Panc1 (cell line): ENCODE measurements around the gene PRKD1. TPM values are rescaled to one million over a fixed set of nuclear protein-coding genes. Genes with fewer than 3 reads are reported as not detected.

Experiments
- ATAC-seq: fragments of 200-7000 bp; cut with Tn5 transposase; 2 replicates; pipeline ENCODE4 v1.9.1; 2020; ENCODE audit warnings: mild to moderate bottlenecking, moderate library complexity
- BruUV-seq: library from RNA; stranded (reverse); fragments of 400-500 nt; replicated peaks from 2 replicates; lab custom pipeline; 2021; lab: Mats Ljungman, UMichigan
- CTCF ChIA-PET: fragments of 300-600 bp; sonication (Branson Sonifier 250); formaldehyde crosslinking; loops from one replicate; lab custom pipeline; 2022; ENCODE audit warnings: antibody characterized with exemption; lab: Charles Lee
- POLR2A ChIA-PET: fragments of 300-600 bp; sonication (Branson Sonifier 250); formaldehyde crosslinking; loops from one replicate; lab custom pipeline; 2022; ENCODE audit warnings: antibody characterized with exemption; lab: Charles Lee
- DNase-seq: peaks from one replicate; pipeline ENCODE4 v3.0.0-alpha.2; 2010; ENCODE audit warnings: low read depth, low spot score
- H3K27ac ChIP-seq: 2 replicates; pipeline ENCODE4 v1.5.1; 2011; ENCODE audit warnings: mild to moderate bottlenecking, low read length, inconsistent platforms
- H3K27me3 ChIP-seq: fragments of 200-500 bp; sonication (Bioruptor generic); 2 replicates; pipeline ENCODE4 v1.6.0; 2014; ENCODE audit warnings: low read length, inconsistent platforms; ENCODE audit not compliant: control insufficient read depth, insufficient read depth
- H3K36me3 ChIP-seq: fragments of 200-500 bp; sonication (Bioruptor generic); 2 replicates; pipeline ENCODE4 v1.5.1; 2014; ENCODE audit warnings: inconsistent platforms, mild to moderate bottlenecking, low read length, moderate library complexity; ENCODE audit not compliant: control insufficient read depth, insufficient read depth
- H3K4me1 ChIP-seq: 2 replicates; pipeline ENCODE4 v1.5.1; 2011; ENCODE audit warnings: inconsistent platforms, mild to moderate bottlenecking, low read length, moderate library complexity; ENCODE audit not compliant: control insufficient read depth, insufficient read depth
- H3K4me3 ChIP-seq, 2 experiments: 2 replicates each; pipeline ENCODE4 v1.5.1; 2011 to 2012; ENCODE audit warnings: low read depth in 2 of 2, low read length in 2 of 2, mild to moderate bottlenecking in 2 of 2, inconsistent platforms in 1 of 2, moderate library complexity in 1 of 2
- H3K9me3 ChIP-seq: fragments of 200-500 bp; sonication (Bioruptor generic); 2 replicates; pipeline ENCODE4 v1.5.1; 2014; ENCODE audit warnings: low read depth, mild to moderate bottlenecking, inconsistent platforms, low read length, moderate library complexity; ENCODE audit not compliant: control insufficient read depth, insufficient read depth
- POLR2AphosphoS5 ChIP-seq: IDR thresholded peaks from 2 replicates; pipeline ENCODE4 v1.6.1; 2012; ENCODE audit warnings: mild to moderate bottlenecking, low read depth, low read length, moderate library complexity
- SIN3A ChIP-seq: IDR thresholded peaks from 2 replicates; pipeline ENCODE4 v1.6.1; 2012; ENCODE audit warnings: low read depth, mild to moderate bottlenecking, low read length, moderate library complexity, borderline replicate concordance; ENCODE audit not compliant: insufficient read depth
- TCF7L2 ChIP-seq: IDR thresholded peaks from 2 replicates; pipeline ENCODE4 v1.6.1; 2011; ENCODE audit warnings: mild to moderate bottlenecking, low read depth, low read length, inconsistent platforms
- in situ Hi-C: cut with HindIII; loops from 2 replicates; pipeline ENCODE4 v1.10.0; 2016; ENCODE audit warnings: low sequenced_read_pairs, low pct_unique_long_range_greater_than_20kb
- intact Hi-C: fragments of 100-400 bp; cut with micrococcal nuclease; formaldehyde crosslinking; loops from one replicate; pipeline ENCODE4 v1.10.0; 2022; ENCODE audit not compliant: unreplicated experiment
- total RNA-seq: library from RNA; stranded (reverse); gene quantifications from one replicate; pipeline ENCODE4 v1.2.1, GENCODE V29; 2021; ENCODE audit not compliant: unreplicated experiment
- TF ChIP-seq, protein P1 (sequence below), 2 experiments: IDR thresholded peaks; 2 replicates each; pipeline ENCODE4 v1.6.1; 2011 to 2012; ENCODE audit warnings: low read depth in 2 of 2, control low read depth in 1 of 2, low read length in 1 of 2, mild to moderate bottlenecking in 1 of 2, moderate library complexity in 1 of 2; ENCODE audit not compliant: insufficient read depth in 1 of 2
- TF ChIP-seq, protein P2 (sequence below): fragments of 450-650 bp; IDR thresholded peaks from 2 replicates; pipeline ENCODE4 v1.5.1; 2017; ENCODE audit warnings: mild to moderate bottlenecking

PRKD1 gene
- total RNA-seq, 1 experiment from 2014 or later, result 8.2 TPM

DNA sequence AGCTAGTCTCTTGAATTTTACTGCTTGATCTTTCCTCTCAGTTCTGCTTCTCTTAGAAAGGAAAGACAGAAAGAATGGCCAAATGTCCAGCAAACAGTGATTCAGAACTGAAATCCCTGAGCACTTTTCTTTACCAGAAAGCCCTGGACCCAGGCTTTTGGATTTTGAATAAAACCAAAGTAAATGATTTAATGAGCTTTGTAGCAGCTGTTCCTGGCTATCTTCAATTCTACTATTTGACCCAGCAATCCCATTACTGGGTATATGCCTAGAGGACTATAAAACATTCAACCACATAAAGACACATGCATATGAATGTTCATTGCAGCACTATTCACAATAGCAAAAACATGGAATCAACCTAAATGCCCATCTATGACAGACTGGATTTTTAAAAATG, 187.2 kb downstream of the PRKD1 start:
- intact Hi-C loops, result no loop called here
- POLR2A ChIA-PET, result no interaction called here
- Histone ChIP-seq H3K27me3 (no peaks in the 10 kb centered on the region), H3K4me1 (no peaks in the 10 kb centered on the region), H3K27ac (no peak overlapping the region), H3K9me3 (no peaks in the 10 kb centered on the region), H3K4me3 (no peak overlapping the region), H3K36me3 (no peaks in the 10 kb centered on the region)
- DNase-seq, result no peak
- TF ChIP-seq, protein P1, sequence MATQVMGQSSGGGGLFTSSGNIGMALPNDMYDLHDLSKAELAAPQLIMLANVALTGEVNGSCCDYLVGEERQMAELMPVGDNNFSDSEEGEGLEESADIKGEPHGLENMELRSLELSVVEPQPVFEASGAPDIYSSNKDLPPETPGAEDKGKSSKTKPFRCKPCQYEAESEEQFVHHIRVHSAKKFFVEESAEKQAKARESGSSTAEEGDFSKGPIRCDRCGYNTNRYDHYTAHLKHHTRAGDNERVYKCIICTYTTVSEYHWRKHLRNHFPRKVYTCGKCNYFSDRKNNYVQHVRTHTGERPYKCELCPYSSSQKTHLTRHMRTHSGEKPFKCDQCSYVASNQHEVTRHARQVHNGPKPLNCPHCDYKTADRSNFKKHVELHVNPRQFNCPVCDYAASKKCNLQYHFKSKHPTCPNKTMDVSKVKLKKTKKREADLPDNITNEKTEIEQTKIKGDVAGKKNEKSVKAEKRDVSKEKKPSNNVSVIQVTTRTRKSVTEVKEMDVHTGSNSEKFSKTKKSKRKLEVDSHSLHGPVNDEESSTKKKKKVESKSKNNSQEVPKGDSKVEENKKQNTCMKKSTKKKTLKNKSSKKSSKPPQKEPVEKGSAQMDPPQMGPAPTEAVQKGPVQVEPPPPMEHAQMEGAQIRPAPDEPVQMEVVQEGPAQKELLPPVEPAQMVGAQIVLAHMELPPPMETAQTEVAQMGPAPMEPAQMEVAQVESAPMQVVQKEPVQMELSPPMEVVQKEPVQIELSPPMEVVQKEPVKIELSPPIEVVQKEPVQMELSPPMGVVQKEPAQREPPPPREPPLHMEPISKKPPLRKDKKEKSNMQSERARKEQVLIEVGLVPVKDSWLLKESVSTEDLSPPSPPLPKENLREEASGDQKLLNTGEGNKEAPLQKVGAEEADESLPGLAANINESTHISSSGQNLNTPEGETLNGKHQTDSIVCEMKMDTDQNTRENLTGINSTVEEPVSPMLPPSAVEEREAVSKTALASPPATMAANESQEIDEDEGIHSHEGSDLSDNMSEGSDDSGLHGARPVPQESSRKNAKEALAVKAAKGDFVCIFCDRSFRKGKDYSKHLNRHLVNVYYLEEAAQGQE (IDR thresholded peaks at IDR 0.05; ENCODE audit: insufficient read depth in 1 of 2, low read depth in 2 of 2, low read length in 1 of 2), result no peak
- TF ChIP-seq POLR2AphosphoS5, result no peak
- TF ChIP-seq, protein P2, sequence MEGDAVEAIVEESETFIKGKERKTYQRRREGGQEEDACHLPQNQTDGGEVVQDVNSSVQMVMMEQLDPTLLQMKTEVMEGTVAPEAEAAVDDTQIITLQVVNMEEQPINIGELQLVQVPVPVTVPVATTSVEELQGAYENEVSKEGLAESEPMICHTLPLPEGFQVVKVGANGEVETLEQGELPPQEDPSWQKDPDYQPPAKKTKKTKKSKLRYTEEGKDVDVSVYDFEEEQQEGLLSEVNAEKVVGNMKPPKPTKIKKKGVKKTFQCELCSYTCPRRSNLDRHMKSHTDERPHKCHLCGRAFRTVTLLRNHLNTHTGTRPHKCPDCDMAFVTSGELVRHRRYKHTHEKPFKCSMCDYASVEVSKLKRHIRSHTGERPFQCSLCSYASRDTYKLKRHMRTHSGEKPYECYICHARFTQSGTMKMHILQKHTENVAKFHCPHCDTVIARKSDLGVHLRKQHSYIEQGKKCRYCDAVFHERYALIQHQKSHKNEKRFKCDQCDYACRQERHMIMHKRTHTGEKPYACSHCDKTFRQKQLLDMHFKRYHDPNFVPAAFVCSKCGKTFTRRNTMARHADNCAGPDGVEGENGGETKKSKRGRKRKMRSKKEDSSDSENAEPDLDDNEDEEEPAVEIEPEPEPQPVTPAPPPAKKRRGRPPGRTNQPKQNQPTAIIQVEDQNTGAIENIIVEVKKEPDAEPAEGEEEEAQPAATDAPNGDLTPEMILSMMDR, result no peak
- no peak for TF ChIP-seq SIN3A
- no peak for TF ChIP-seq TCF7L2
- ATAC-seq, result no peak
- CTCF ChIA-PET, result no interaction called here
- in situ Hi-C loops, result no loop called here
- no TSS peak for BruUV-seq

- Histone ChIP-seq H3K4me3 (no peak overlapping the region), H3K4me1 (no peaks in the 10 kb centered on the region), H3K36me3 (no peaks in the 10 kb centered on the region), H3K27me3 (no peaks in the 10 kb centered on the region), H3K27ac (no peak overlapping the region), H3K9me3 (no peaks in the 10 kb centered on the region)
- DNase-seq, result no peak
- BruUV-seq, result no TSS peak
- in situ Hi-C loops (no loop called here), intact Hi-C loops (no loop called here)
- no peak for TF ChIP-seq TCF7L2
- TF ChIP-seq, protein P2, result no peak
- no peak for TF ChIP-seq POLR2AphosphoS5
- TF ChIP-seq, protein P1 (IDR thresholded peaks at IDR 0.05; ENCODE audit: insufficient read depth in 1 of 2, low read depth in 2 of 2, low read length in 1 of 2), result no peak
- no peak for TF ChIP-seq SIN3A
- ATAC-seq, result no peak
- CTCF ChIA-PET, result no interaction called here
- POLR2A ChIA-PET, result no interaction called here
Observed at GRCh38 chr14:29738950-29739349, 188.7 kb downstream of the PRKD1 start.
